SU-DHL-6 (cell line): ENCODE data around the gene TTBK1.

Experiments used
- CTCF ChIP-seq: fragments of 200-600 bp; sonication (generic); IDR thresholded peaks from one replicate; pipeline ENCODE4 v1.5.1; 2017; ENCODE audit warnings: antibody characterized with exemption, mild to moderate bottlenecking, low read length, moderate library complexity; ENCODE audit not compliant: insufficient read depth, poor library complexity, severe bottlenecking
- EZH2phosphoT487 ChIP-seq: fragments of 200-600 bp; sonication (generic), shearing (Covaris generic); conservative IDR thresholded peaks from 2 replicates; pipeline ENCODE4 v1.6.1; 2018; ENCODE audit warnings: mild to moderate bottlenecking, antibody characterized with exemption, low read length, moderate library complexity, mixed read lengths

DNA sequence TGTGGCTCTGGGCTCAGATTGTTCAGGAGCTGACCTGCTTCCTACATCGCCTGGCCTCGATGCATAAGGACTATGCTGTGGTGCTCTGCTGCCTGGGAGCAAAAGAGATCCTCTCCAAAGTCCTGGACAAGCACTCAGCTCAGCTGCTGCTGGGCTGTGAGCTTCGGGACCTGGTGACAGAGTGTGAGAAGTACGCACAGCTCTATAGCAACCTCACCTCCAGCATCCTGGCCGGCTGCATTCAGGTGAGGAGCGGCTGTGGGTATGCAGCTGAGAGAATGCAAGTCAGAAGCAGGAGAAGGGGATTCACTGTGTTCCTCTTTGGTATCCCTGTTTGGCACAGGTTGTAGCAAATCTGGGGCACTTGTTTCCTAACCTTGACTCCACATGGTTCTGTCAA lies 43.4 kb upstream of the TTBK1 start:
- TF ChIP-seq CTCF (no peak), EZH2phosphoT487 (no peak)
